ENCODE measurements around the gene SMLR1. TPM values are rescaled to one million over a fixed set of nuclear protein-coding genes. Genes with fewer than 3 reads are reported as not detected.

SMLR1 gene
- polyA plus RNA-seq, 4 donors = 1.4 to 48.1 (median 26.3) TPM

GRCh38 chr6:130882370-130882769 lies 55.2 kb downstream of the SMLR1 start:
- WGBS, 3 donors = 62 to 67% (median 64%) methylated on average over 4 of the region's 4 CpGs
- no peaks in the 10 kb centered on the region for H3K9me3 ChIP-seq (ENCODE audit: control insufficient read depth in 2 of 2, insufficient read depth in 1 of 2, low read depth in 1 of 2, low read length in 1 of 2)
- H3K4me1 ChIP-seq (ENCODE audit: control insufficient read depth in 3 of 3, insufficient read depth in 2 of 3, low read depth in 1 of 3, low read length in 2 of 3) = no peaks in the 10 kb centered on the region
- DNase-seq (peak in 1 of 2 donors; percentile 21), FAIRE-seq (no peak)
- H3K4me3 ChIP-seq (ENCODE audit: low read depth in 1 of 3, low read length in 3 of 3) = no peak overlapping the region
- H3K27ac ChIP-seq (ENCODE audit: low read depth in 1 of 3, low read length in 2 of 3) = no peak overlapping the region
- peaks cover 0 to 9% (median 0%) of the 10 kb centered on the region in 3 donors for H3K36me3 ChIP-seq (ENCODE audit: control insufficient read depth in 3 of 3, insufficient read depth in 2 of 3, low read depth in 1 of 3, low read length in 3 of 3)
- H3K27me3 ChIP-seq (ENCODE audit: control insufficient read depth in 3 of 3, insufficient read depth in 3 of 3, low read length in 3 of 3) = no peaks in the 10 kb centered on the region

- peak; percentile 94 for FAIRE-seq
Measured at GRCh38 chr6:130885392-130886192, 58.4 kb downstream of the SMLR1 start.

More at GRCh38 chr6:130885392-130886192, 58.4 kb downstream of the SMLR1 start:
- Histone ChIP-seq H3K36me3 (ENCODE audit: control insufficient read depth in 3 of 3, insufficient read depth in 2 of 3, low read depth in 1 of 3, low read length in 3 of 3) (peaks cover 0 to 8% (median 0%) of the 10 kb centered on the region in 3 donors), H3K4me3 (ENCODE audit: low read depth in 1 of 3, low read length in 3 of 3) (no peak overlapping the region), H3K4me1 (ENCODE audit: control insufficient read depth in 3 of 3, insufficient read depth in 2 of 3, low read depth in 1 of 3, low read length in 2 of 3) (no peaks in the 10 kb centered on the region), H3K27ac (ENCODE audit: low read depth in 1 of 3, low read length in 2 of 3) (no peak overlapping the region), H3K27me3 (ENCODE audit: control insufficient read depth in 3 of 3, insufficient read depth in 3 of 3, low read length in 3 of 3) (no peaks in the 10 kb centered on the region), H3K9me3 (ENCODE audit: control insufficient read depth in 2 of 2, insufficient read depth in 1 of 2, low read depth in 1 of 2, low read length in 1 of 2) (no peaks in the 10 kb centered on the region)
- 29 to 35% (median 35%) methylated on average over 4 of the region's 4 CpGs for WGBS, 3 donors
- peak; percentile 83 to 84 for DNase-seq

Other genes starting within 250 kb of the SMLR1 start
- gene EPB41L2, start 235.8 kb downstream of the SMLR1 start, polyA plus RNA-seq = 10 to 100 TPM; 14.8 to 63.0 (median 31.1) TPM